Subcutaneous abdominal adipose tissue (tissue), 5 donors: ENCODE measurements around the gene PLAC1.

Experiments used
- H3K27ac ChIP-seq: one replicate; pipeline ENCODE4 v1.7.0; 2013; ENCODE audit warnings: low read depth, mild to moderate bottlenecking, inconsistent platforms, low read length, moderate library complexity
- H3K27me3 ChIP-seq, 5 donors: one replicate each; pipeline ENCODE4 v1.7.0; 2013; ENCODE audit warnings: low read length in 5 of 5, inconsistent platforms in 1 of 5; ENCODE audit not compliant: control insufficient read depth in 5 of 5, insufficient read depth in 4 of 5
- H3K36me3 ChIP-seq, 5 donors: one replicate each; pipeline ENCODE4 v1.7.0; 2013; ENCODE audit warnings: low read length in 5 of 5; ENCODE audit not compliant: control insufficient read depth in 5 of 5, insufficient read depth in 5 of 5
- H3K4me1 ChIP-seq, 5 donors: one replicate each; pipeline ENCODE4 v1.7.0; 2013; ENCODE audit warnings: low read length in 5 of 5, mild to moderate bottlenecking in 3 of 5, moderate library complexity in 1 of 5; ENCODE audit not compliant: control insufficient read depth in 5 of 5, insufficient read depth in 5 of 5
- H3K4me3 ChIP-seq, 5 donors: one replicate each; pipeline ENCODE4 v1.7.0; 2013; ENCODE audit warnings: low read length in 5 of 5, low read depth in 1 of 5
- H3K9ac ChIP-seq, 5 donors: one replicate each; pipeline ENCODE4 v1.7.0; 2013; ENCODE audit warnings: low read length in 5 of 5, mild to moderate bottlenecking in 4 of 5, moderate library complexity in 3 of 5
- H3K9me3 ChIP-seq, 5 donors: one replicate each; pipeline ENCODE4 v1.7.0; 2013; ENCODE audit warnings: low read length in 5 of 5; ENCODE audit not compliant: control insufficient read depth in 5 of 5
- donor health status: healthy.
- donor health status: healthy.
- donor health status: healthy.
- donor health status: healthy.
- donor health status: healthy.

PLAC1 gene

DNA sequence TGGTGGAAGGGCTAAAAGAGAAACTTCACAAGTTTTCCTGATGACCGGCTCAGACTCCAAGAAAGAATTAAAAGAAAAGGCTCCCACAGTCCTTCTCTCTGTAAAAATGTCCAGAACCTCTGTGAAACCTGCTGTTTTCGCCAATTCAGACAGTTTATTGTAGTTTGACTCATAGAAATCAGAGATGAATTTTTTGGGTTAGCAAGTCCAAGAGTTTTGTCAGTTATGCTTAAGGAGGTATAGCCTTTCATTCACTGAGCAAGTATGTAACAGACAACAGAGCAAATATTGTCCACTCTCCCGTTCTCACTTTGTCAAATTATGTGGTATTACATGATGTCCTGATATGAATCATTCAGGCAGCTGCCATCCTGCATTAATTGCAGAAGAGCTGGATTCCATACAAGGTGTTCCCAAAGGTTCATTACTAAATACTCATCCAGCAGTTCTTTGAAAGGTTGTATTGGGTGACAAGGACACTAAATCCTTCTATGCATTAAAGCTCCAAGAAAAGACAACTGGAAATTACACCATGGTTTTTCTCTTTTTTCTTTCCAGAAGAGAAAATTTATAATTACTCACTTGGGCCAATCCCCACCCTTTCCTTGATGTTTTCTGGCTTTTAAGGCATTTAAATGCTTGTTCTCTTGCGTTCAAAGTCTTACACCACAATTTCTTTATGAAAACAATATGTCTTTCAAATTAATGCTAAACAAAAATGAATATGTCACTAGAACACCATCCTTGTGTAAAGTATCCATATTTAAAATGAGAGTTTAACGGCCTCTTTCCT is 30.0 kb upstream of the PLAC1 start:
- Histone ChIP-seq H3K4me1 (peaks cover 0 to 4% (median 0%) of the 10 kb centered on the region in 5 donors), H3K4me3 (no peak overlapping the region), H3K27me3 (peaks cover 0 to 7% (median 4%) of the 10 kb centered on the region in 5 donors), H3K36me3 (no peaks in the 10 kb centered on the region), H3K27ac (no peak overlapping the region), H3K9me3 (no peaks in the 10 kb centered on the region), H3K9ac (no peak overlapping the region)

DNA sequence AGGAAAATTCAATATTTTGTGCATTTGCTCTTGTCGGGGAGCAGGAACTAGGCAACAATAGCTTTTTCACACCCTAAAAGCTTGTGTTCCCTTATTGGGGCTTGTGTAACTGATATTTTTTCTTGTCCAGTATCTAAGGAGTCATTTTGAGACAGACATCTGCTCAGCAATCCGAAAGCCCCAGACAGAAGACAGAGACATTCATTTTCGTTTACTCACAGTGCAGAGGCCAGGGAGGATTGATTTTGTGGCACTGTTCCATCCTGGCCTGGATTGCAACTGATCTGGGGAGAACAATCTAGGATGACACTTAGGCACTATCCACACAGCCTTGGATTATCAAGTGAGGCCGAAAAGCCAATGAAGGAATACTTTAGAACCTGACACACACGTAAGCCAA is 27.4 kb upstream of the PLAC1 start:
- no peak overlapping the region for H3K9ac ChIP-seq
- no peak overlapping the region for H3K4me3 ChIP-seq
- no peaks in the 10 kb centered on the region for H3K4me1 ChIP-seq
- H3K27ac ChIP-seq: no peak overlapping the region
- no peaks in the 10 kb centered on the region for H3K9me3 ChIP-seq
- no peaks in the 10 kb centered on the region for H3K36me3 ChIP-seq
- peaks cover 0 to 7% (median 0%) of the 10 kb centered on the region in 5 donors for H3K27me3 ChIP-seq

DNA sequence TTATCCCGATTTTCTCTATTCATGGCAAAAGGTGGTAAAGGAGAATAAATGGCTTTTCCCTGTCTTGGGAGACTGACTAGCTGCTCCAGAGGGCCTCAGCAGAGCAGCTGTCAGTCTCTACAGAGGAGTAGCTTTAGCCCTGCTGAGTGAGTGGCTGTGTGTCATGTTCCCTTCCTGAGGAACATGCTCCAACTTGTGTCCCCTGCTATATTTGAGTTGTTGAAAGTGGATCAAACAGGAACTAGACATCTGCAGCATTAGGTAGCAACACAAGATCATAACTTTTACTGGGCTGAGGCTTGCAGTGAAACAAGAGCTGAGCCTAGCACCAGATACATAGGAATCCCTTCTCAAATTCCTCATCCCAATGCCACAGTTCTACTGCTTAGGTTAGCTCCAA is 26.7 kb upstream of the PLAC1 start:
- no peaks in the 10 kb centered on the region for H3K36me3 ChIP-seq
- peaks cover 0 to 7% (median 0%) of the 10 kb centered on the region in 5 donors for H3K27me3 ChIP-seq
- no peaks in the 10 kb centered on the region for H3K4me1 ChIP-seq
- H3K4me3 ChIP-seq: no peak overlapping the region
- H3K9ac ChIP-seq: no peak overlapping the region
- no peak overlapping the region for H3K27ac ChIP-seq
- no peaks in the 10 kb centered on the region for H3K9me3 ChIP-seq

DNA sequence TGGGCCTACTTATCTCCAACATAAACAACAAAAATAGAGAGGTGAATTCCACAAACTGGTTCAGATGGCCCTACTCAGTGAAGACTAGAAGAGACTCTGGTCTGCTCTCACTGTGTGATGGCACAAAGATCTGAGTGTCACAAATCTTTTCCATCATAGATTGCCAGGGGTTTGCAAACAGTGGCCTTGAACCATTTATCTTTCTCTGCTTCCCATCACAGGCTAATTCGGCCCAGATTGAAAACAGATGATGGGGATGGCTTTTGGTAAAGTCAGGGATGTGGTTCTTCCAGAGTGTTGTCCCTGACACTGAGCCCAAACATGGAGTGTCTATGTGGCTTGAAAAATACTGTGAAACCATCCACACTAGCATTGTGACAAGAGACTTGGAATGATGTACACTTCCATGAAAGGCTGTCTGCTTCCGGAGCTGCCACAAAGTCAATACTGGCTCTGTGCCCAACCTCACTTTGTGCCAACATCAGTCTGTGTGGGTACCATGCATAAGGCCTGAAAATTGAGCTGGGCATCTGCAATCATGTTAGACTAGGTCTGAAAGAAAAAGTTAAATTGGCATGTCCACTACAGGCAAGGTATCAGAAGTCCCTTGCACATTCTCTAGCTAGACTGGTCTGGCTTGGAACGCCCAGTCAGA is 25.2 kb upstream of the PLAC1 start:
- Histone ChIP-seq H3K4me3 (no peak overlapping the region), H3K4me1 (peaks cover 0 to 2% (median 0%) of the 10 kb centered on the region in 5 donors), H3K9ac (no peak overlapping the region), H3K9me3 (no peaks in the 10 kb centered on the region), H3K36me3 (no peaks in the 10 kb centered on the region), H3K27me3 (peaks cover 0 to 7% (median 0%) of the 10 kb centered on the region in 5 donors), H3K27ac (no peak overlapping the region)

DNA sequence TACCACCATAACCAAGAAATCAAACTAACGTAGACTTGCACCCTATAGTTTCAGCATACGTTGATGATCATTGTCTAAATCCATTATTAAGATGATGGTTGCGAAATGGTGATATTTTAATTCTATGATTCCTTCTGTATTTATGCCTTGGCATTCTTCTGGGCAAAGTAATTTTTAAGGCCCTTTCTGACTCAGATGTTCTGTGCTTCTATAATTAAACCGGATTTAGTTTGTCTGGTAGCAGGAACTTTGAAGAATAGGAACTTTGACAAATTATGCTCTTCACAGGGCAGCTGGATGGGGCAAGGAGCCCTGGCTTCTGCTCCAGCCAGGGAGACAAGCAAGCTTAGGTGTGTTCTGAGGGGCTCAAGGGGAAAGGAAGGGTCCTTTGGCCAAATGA is 23.8 kb upstream of the PLAC1 start:
- Histone ChIP-seq H3K36me3 (no peaks in the 10 kb centered on the region), H3K27me3 (peaks cover 0 to 7% (median 0%) of the 10 kb centered on the region in 5 donors), H3K4me1 (peaks cover 0 to 2% (median 0%) of the 10 kb centered on the region in 5 donors), H3K9me3 (no peaks in the 10 kb centered on the region), H3K27ac (no peak overlapping the region), H3K9ac (no peak overlapping the region), H3K4me3 (no peak overlapping the region)

DNA sequence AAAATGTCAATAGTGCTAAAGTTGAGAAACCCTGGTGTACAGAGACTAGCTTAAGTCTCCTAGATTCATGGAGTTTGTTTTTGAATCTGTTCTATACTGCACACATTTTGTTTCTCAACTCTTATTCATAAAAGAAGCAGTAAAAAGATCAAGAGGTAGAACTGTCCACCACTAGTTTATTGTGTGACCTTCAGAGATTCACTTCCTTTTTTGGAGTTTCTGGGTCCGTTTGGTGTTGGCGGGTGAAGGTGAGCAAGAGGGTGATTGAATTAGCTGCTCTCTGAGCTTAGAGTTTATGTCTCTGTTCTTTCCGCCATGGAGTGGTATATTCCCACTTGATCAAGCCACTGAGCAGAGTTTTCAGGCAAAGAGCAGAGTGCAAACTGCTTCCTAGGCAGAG is 21.4 kb upstream of the PLAC1 start:
- Histone ChIP-seq H3K4me1 (peaks cover 0 to 2% (median 0%) of the 10 kb centered on the region in 5 donors), H3K27me3 (peaks cover 0 to 7% (median 2%) of the 10 kb centered on the region in 5 donors), H3K9me3 (no peaks in the 10 kb centered on the region), H3K36me3 (no peaks in the 10 kb centered on the region), H3K27ac (no peak overlapping the region), H3K9ac (no peak overlapping the region), H3K4me3 (no peak overlapping the region)

DNA sequence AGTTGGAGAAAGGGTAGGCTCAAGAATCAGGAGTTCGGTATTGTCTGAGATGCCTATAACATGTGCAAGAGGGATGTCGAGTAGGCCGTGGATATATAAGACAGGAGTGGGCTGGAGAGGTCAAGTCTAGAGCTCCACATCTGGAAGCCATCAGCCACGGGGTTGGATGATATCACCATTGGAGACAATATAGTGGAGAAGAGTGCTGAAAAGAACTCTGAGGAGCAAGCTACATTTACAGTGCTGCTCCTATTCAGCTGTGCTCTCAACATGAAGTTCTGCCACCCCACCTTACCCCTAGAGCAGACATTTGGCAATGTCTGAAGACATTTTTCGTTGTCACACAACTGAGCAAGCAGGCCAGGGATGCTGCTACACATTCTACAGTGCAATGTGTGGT is 20.9 kb upstream of the PLAC1 start:
- peaks cover 0 to 2% (median 0%) of the 10 kb centered on the region in 5 donors for H3K4me1 ChIP-seq
- H3K27ac ChIP-seq: no peak overlapping the region
- H3K27me3 ChIP-seq: peaks cover 0 to 7% (median 2%) of the 10 kb centered on the region in 5 donors
- H3K36me3 ChIP-seq: no peaks in the 10 kb centered on the region
- no peak overlapping the region for H3K4me3 ChIP-seq
- H3K9ac ChIP-seq: no peak overlapping the region
- H3K9me3 ChIP-seq: no peaks in the 10 kb centered on the region

DNA sequence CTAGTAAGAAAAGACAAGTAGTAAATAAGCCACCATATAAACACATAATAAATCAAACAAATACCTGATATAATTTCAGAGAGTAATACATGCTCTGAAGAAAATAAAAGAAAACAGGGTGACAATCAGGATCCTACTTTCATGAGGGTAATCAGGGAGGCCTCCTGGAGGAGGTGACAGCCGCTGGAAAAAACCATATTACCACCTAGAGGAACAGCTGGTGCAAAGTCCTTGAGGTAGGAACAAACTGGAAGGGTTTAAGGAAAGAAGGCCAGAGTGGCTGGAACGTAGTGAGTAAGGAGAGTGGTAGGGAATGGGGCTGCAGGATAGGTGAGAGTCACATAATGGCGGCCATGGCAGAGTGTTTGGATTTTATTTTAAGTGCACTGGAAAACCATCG is 19.1 kb upstream of the PLAC1 start:
- no peak overlapping the region for H3K9ac ChIP-seq
- no peak overlapping the region for H3K4me3 ChIP-seq
- no peaks in the 10 kb centered on the region for H3K36me3 ChIP-seq
- H3K9me3 ChIP-seq: no peaks in the 10 kb centered on the region
- H3K4me1 ChIP-seq: peaks cover 0 to 2% (median 0%) of the 10 kb centered on the region in 5 donors
- peaks cover 0 to 7% (median 2%) of the 10 kb centered on the region in 5 donors for H3K27me3 ChIP-seq
- H3K27ac ChIP-seq: no peak overlapping the region

DNA sequence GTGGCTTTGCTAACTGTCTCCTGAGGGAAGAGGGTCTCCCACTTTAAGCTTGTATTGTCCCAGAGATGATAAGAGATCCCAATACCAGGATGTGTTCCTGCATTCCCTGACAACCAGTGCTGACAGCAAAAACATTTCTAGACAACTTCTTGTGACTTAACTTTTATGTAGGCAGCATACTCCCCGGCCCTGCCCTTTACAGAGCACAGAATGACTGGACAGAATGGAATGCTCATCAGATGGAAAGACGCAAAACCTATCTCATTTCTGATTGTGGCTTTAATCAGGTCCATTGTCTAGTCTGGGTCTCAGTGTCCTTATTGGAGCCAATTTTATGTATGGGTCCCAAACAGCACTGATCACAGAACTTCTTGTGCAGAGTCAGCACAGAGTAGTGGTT is 18.2 kb upstream of the PLAC1 start:
- Histone ChIP-seq H3K27ac (no peak overlapping the region), H3K9ac (no peak overlapping the region), H3K36me3 (no peaks in the 10 kb centered on the region), H3K4me1 (peaks cover 0 to 2% (median 0%) of the 10 kb centered on the region in 5 donors), H3K4me3 (no peak overlapping the region), H3K27me3 (peaks cover 0 to 7% (median 2%) of the 10 kb centered on the region in 5 donors), H3K9me3 (no peaks in the 10 kb centered on the region)

DNA sequence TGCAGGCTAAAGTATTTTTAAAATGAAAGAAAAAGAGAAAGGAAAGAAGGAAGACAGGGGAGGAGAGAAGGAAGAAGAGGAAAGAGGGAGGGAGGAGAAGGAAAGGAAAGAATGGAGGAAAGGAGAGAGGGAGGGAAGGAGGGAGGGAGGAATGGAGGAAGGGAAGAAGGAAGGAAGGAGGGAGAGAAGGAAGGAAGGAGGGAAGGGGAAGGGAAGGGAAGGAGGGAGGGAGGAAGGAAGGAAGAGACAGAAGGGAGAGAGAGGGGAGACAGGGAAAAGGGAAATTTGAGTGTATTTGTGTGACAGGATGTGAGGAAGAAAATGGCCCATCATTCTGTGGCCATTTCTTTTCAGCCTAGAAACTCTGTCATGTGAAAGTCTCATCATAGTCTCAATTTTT is 14.9 kb upstream of the PLAC1 start:
- Histone ChIP-seq H3K27me3 (peaks cover 2 to 12% (median 6%) of the 10 kb centered on the region in 5 donors), H3K36me3 (no peaks in the 10 kb centered on the region), H3K4me1 (peaks cover 0 to 3% (median 0%) of the 10 kb centered on the region in 5 donors), H3K9me3 (no peaks in the 10 kb centered on the region), H3K9ac (no peak overlapping the region), H3K27ac (no peak overlapping the region), H3K4me3 (no peak overlapping the region)
